AG10803 (cell line): ENCODE measurements around the gene UBR1.

Experiments used
- DNase-seq: peaks from one replicate; pipeline ENCODE4 v3.0.0; 2010; ENCODE audit warnings: low read depth
- H3K4me3 ChIP-seq: 2 replicates; pipeline ENCODE4 v1.5.1; 2011; ENCODE audit warnings: mild to moderate bottlenecking, low read length, control low read depth
- TF ChIP-seq, protein P1 (sequence below): conservative IDR thresholded peaks from 2 replicates; pipeline ENCODE4 v1.5.1; 2011; ENCODE audit warnings: mild to moderate bottlenecking, low read length, control low read depth, inconsistent platforms

The UBR1 gene

DNA sequence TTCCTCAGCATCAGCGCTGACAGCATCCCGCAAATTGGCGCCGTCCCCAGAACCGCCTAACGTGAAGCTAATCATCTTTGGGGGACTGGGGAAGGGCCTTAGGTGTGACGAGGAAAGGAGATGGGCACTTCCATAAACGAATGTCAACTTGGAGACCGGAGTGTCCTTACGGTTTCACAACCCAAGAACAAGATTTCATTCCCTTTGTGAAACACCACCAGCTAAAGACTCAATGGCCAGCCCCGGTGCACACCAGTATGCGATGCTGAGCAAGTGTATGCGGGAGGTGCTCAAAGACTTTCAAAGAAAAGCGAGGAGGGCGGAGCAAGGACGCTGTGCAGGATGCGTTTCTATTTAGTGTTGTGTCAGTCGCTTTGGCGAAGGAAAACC lies 184.5 kb downstream of the UBR1 start:
- TF ChIP-seq, protein P1, sequence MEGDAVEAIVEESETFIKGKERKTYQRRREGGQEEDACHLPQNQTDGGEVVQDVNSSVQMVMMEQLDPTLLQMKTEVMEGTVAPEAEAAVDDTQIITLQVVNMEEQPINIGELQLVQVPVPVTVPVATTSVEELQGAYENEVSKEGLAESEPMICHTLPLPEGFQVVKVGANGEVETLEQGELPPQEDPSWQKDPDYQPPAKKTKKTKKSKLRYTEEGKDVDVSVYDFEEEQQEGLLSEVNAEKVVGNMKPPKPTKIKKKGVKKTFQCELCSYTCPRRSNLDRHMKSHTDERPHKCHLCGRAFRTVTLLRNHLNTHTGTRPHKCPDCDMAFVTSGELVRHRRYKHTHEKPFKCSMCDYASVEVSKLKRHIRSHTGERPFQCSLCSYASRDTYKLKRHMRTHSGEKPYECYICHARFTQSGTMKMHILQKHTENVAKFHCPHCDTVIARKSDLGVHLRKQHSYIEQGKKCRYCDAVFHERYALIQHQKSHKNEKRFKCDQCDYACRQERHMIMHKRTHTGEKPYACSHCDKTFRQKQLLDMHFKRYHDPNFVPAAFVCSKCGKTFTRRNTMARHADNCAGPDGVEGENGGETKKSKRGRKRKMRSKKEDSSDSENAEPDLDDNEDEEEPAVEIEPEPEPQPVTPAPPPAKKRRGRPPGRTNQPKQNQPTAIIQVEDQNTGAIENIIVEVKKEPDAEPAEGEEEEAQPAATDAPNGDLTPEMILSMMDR = no peak
- peak overlapping the region; percentile 72 for H3K4me3 ChIP-seq
- DNase-seq = peak; percentile 17

DNA sequence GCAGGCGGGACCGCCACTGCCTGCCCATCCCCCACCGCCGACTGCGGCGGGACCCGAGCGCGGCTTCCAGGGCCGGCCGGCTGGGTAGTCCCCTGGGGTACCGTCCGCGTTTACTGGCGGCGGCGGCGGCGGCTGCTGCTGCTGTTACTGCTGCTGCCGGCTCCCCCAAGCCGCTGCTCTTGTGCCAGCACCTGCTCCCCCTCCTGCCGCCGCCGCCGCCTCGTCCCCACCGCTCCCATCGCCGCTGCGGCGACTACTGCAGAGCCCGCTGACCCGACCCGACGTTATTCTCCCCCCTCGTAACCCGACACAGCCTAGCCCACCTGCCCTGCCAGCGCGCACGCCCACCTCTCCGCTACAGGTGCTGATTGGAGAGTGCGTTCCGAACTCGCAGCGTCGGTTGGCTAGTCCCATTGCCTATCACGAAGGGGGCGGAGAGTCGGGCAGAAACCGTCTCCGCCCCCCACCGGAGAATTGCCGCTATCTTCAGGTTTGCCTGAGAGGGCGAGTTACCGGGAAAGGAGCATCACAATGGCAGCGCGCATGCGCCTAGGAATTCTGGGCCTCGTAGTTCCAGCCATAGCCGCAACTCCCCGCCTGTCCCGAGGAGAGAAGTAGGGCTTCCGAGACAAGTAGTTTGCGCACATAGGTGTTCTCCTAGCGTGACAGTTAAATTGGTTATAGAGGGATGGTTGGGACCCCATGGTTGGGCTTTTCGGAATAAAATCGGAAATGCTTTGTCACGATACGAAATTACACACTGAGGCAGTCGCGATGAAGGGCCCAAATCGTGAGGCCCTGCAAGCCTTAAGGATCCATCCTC lies 185.1 kb downstream of the UBR1 start, which contains the start of gene TTBK2:
Gene TTBK2 (minus strand): TSS at position 260 of the 823 bp plus-strand sequence. CDS start 42,161 bp downstream, outside the sequence.
- DNase-seq = peak; percentile 99
- TF ChIP-seq, protein P1 = no peak; the same call in 1 of the 2 replicates
- peak within 1 kb of the TSS; percentile 72 for H3K4me3 ChIP-seq

DNA sequence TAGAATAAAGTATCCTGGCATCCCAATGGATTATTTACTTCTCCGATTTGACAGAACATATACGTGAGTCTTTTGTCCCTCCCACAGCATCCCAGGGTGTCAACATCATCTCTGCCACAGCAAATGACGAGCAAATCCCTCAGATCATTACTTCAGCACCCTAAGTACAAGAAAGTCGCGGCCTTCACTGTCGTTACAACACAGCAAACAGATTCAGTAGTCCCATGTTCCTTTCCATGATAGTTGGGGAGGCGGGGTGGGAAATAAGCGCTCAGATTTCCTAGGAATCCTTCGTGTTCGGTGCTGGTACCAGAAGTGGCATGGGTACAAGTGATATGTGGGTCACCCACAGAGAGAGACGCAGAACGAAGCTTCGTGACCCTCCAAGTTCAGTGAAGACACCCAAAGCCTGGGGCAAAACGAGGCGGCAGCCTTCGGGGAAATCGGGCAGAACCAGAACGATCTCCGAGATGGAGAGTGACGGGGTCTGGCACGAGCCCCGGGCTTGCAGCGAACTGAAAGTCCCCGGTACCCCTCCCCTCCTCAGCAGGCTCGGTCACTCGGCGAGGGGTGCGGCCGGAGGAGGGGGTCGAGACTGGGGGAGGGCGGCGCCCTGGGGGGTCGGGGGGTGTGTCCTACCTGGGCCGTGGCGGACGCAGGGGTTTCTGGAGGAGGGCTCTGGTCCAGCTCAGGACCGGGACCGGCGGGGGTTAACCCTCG lies 185.9 kb downstream of the UBR1 start:
- TF ChIP-seq, protein P1 = no peak
- peak overlapping the region; percentile 72 for H3K4me3 ChIP-seq
- peak; percentile 42 for DNase-seq

DNA sequence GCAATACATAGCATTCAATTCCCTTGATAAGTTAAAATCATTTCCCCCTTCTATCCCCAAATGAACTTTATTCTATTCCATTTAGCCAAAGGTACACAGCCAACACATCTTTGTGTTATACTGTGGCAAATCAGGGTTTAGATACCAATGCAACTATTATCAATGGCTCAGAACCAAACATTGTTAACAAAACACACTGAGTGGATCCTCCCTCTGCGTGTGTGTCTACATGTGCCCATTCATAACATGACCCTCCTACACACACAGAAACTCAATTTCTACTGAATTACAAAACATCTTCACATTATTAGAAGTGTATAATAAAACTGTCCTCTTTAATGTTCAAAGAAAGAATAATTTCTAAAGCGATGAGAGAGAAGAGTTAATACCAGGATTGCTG lies 186.5 kb downstream of the UBR1 start:
- DNase-seq = no peak
- peak overlapping the region; percentile 72 for H3K4me3 ChIP-seq
- TF ChIP-seq, protein P1 = no peak

DNA sequence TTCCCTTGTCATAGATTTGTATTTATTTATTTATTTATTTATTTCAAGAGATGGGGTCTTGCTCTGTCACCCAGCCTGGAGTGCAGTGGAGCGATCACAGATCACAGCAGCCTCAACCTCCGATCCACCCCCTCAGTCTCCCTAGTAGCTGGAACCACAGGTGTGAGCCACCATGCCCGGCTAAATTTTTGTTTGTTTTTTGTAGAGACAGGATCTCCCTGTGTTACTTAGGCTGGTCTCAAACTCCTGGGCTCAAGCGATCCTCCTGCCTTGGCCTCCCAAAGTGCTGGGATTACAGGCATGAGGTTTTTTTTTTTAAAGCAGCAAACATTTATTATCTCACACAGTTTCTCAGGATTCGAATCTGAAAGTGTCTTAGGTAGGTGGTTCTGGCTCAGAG lies 187.8 kb downstream of the UBR1 start:
- H3K4me3 ChIP-seq = no peak overlapping the region
- TF ChIP-seq, protein P1 = no peak
- DNase-seq = no peak

DNA sequence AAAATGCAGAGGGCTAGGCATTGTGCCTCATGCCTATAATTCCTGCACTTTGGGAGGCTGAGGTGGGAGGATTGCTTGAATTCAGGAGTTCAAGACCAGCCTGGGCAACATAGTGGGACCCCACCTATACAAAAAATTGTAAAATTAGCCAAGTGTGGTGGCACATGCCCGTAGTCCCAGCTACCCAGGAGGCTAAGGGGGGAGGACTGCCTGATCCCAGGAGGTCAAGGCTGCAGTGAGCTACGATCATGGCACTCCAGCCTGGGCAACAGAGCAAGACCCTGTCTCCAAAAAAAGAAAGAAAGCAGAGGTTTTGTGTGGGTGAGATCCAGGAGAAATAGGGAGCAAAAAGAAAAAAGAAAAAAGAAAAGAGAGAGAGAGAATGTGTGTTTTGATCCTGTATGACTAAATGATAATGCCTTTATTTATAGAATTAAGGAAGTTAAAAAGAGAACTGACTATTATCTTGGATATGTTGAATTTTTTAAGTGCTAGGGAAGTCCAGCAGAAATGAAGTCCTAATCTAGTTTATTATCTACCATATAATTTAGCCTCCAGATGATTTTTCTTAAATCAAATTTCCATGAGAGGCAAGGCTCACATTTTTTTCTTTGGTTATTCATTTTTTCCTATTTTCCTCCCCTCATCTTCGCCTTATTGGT lies 190.1 kb downstream of the UBR1 start:
- no peak for DNase-seq
- TF ChIP-seq, protein P1 = no peak
- no peak overlapping the region for H3K4me3 ChIP-seq
